HG02840 (cell line): ENCODE measurements around the gene ANP32E.

Experiments
- ATAC-seq: cut with Tn5 transposase; IDR thresholded peaks from one replicate; pipeline ENCODE4 v1.9.1; 2021; ENCODE audit warnings: mild to moderate bottlenecking, moderate library complexity, moderate number of reproducible peaks; ENCODE audit not compliant: unreplicated experiment, low FRiP score

Gene ANP32E

GRCh38 chr1:150176593-150176992, 59.3 kb downstream of the ANP32E start:
- no peak for ATAC-seq

- no peak for ATAC-seq
These were observed 62.7 kb downstream of the ANP32E start for GRCh38 chr1:150173141-150173585.

- ATAC-seq = no peak
These were observed 64.1 kb downstream of the ANP32E start for GRCh38 chr1:150171801-150172200.

GRCh38 chr1:150168960-150169601, 66.8 kb downstream of the ANP32E start:
- no peak for ATAC-seq
